Measurements from ENCODE around the gene MAPK8IP2. TPM values are rescaled to one million over a fixed set of nuclear protein-coding genes. Genes with fewer than 3 reads are reported as not detected.
A peak's percentile ranks its signal among the peaks of the same experiment; 100 is the strongest.

The MAPK8IP2 gene
- total and polyA plus RNA-seq, 10 of the 15 experiments (the other 5 are each of a cell fraction or from before 2014, with no cell fraction given) = 0.01 to 0.13 (median 0.06) TPM; not detected in 4

GRCh38 chr22:50577987-50578775 lies 22.4 kb upstream of the MAPK8IP2 start, which contains the start of gene CPT1B (continued):
- TF ChIP-seq RELB (IDR thresholded peaks at IDR 0.05; ENCODE audit: low read depth) = no peak
- peak; percentile 20 to 26; a peak in 2 of 3 replicates for TF ChIP-seq EGR1 (IDR thresholded peaks at IDR 0.05; ENCODE audit: borderline replicate concordance in 1 of 2, low read depth in 2 of 2, low read length in 2 of 2)
- no peak for TF ChIP-seq IRF5 (IDR thresholded peaks at IDR 0.05; ENCODE audit: borderline replicate concordance)
- TF ChIP-seq BACH1 (IDR thresholded peaks at IDR 0.05; ENCODE audit: borderline replicate concordance) = no peak
- TF ChIP-seq MEF2A (IDR thresholded peaks at IDR 0.05; ENCODE audit: insufficient read depth, low read depth, low read length) = peak; percentile 55; the same call in 1 of the 2 replicates
- TF ChIP-seq PAX8 (IDR thresholded peaks at IDR 0.05) = no peak

GRCh38 chr22:50578776-50579310 lies 21.8 kb upstream of the MAPK8IP2 start:
- CTCF ChIA-PET = no interaction called here
- Histone ChIP-seq H3K4me3 (no peak overlapping the region), H3K4me2 (ENCODE audit: control insufficient read depth, insufficient read depth) (peak overlapping the region; percentile 17; the same call in 1 of the 2 replicates), H3K4me1 (ENCODE audit: control insufficient read depth, insufficient read depth, low read length) (peaks cover 15% of the 10 kb centered on the region), H3K27me3 (replicated peaks in 1 of 2; ENCODE audit: control insufficient read depth in 2 of 2, insufficient read depth in 2 of 2, low read length in 1 of 2) (no peaks in the 10 kb centered on the region), H2AFZ (ENCODE audit: control insufficient read depth, low read depth, low read length) (no peak overlapping the region), H3K36me3 (ENCODE audit: control insufficient read depth in 2 of 2, insufficient read depth in 2 of 2, low read length in 1 of 2) (peaks cover 4 to 8% of the 10 kb centered on the region in 2 experiments; a peak in 3 of 4 replicates), H4K20me1 (ENCODE audit: control insufficient read depth, insufficient read depth) (no peaks in the 10 kb centered on the region), H3K79me2 (ENCODE audit: control insufficient read depth, insufficient read depth, low read length) (peaks cover 20% of the 10 kb centered on the region), H3K9ac (ENCODE audit: control insufficient read depth, insufficient read depth, low read length) (peak overlapping the region; percentile 44; the same call in 1 of the 2 replicates), H3K27ac (ENCODE audit: control insufficient read depth, insufficient read depth) (no peak overlapping the region), H3K9me3 (replicated peaks; ENCODE audit: control insufficient read depth, insufficient read depth, low read length) (no peaks in the 10 kb centered on the region)
- TF ChIP-seq MTA3 (IDR thresholded peaks at IDR 0.05; ENCODE audit: borderline replicate concordance, low read length) = no peak
- TF ChIP-seq MEF2A (IDR thresholded peaks at IDR 0.05; ENCODE audit: insufficient read depth, low read depth, low read length) = no peak
- SMC1A ChIA-PET (ENCODE audit: uncharacterized antibody, unreplicated experiment) = no interaction called here
- intact Hi-C loops (cut with micrococcal nuclease; ENCODE audit: unreplicated experiment) (no loop called here), in situ Hi-C loops (cut with MboI) (no loop called here)
- POLR2A ChIA-PET = no interaction called here
- no peak for DNase-seq (ENCODE audit: low read depth, low spot score)
- RAD21 ChIA-PET (ENCODE audit: unreplicated experiment) = no interaction called here
- FAIRE-seq = no peak
- no TSS peak for BruUV-seq (replicated peaks)
- no peak for ATAC-seq
- WGBS (ENCODE audit: insufficient coverage, insufficient replicate concordance, low lambda C conversion rate, missing lambda C conversion rate) = 86% methylated on average over 8 of the region's 8 CpGs
